C4-2B (cell line): ENCODE data around the gene ESR2.

Experiments
- CTCF ChIP-seq: fragments of 450-650 bp; conservative IDR thresholded peaks from 2 replicates; pipeline ENCODE4 v1.5.1; 2017; ENCODE audit warnings: mild to moderate bottlenecking
- ZFX ChIP-seq: fragments of 450-650 bp; IDR thresholded peaks from 2 replicates; pipeline ENCODE4 v1.6.1; 2017

- TF ChIP-seq CTCF = no peak
- no peak for TF ChIP-seq ZFX
Measured at GRCh38 chr14:64119500-64119899, 174.7 kb downstream of the ESR2 start.
